ENCODE measurements around the gene CELF6.
A peak's percentile ranks its signal among the peaks of the same experiment; 100 is the strongest.
"Not testable (repeated sequence)": the region's sequence is repeated elsewhere in the genome, so short reads cannot be mapped to it uniquely, and the experiment has no call there.

CELF6 gene

DNA sequence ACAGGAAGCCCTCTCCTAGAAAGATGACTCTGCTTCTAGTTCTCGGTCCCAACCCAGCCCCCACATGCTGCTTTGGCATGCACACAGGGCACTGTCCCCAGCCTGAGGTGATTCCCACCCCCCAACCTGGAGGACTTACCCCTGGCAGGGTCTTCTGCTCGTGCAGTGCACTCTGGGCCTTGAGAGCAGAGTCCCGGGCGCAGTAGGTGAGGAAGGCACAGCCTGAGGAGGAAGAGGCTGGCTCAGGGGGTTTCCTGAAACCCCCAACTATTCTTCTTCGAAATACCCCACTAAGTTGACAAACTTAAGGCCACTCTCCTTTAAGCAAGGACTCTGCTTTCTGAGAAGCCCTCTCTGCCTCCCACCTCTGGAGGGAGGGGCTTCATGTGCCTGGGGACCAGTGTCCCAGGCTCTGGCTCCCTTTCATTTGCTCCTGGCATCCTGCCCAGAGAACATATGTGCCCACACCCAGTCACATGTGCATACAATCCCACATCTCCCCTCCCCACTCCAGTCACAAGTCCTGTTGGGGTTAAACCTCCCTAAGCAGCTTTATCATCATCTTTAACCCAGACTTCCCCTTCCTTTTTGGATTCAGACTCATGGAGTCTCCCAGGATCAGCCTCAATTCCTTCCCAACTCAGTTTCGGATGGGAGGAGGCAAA, 4.1 kb downstream of the CELF6 start:
- no peak for ATAC-seq
- no peak for DNase-seq

DNA sequence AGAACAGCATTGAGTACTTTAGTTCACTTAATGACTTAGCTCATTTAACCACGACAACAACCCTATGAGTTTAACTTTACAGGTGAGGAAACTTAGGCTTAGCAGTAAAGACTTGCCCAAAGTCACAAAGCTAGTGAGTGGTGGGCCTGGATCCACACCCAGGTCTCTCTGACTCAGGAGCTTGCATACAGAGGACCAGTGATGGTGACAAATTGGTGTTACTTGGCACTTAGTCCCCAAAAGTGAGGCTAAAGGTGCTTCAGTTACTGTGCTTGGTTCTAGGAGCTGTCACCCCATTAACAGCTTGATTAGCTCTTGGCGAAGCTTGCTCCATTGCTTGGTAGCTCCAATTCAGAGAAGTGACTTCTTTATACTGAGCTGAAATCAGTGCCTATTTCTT, 6.1 kb downstream of the CELF6 start:
- ATAC-seq (no peak), DNase-seq (no peak)

DNA sequence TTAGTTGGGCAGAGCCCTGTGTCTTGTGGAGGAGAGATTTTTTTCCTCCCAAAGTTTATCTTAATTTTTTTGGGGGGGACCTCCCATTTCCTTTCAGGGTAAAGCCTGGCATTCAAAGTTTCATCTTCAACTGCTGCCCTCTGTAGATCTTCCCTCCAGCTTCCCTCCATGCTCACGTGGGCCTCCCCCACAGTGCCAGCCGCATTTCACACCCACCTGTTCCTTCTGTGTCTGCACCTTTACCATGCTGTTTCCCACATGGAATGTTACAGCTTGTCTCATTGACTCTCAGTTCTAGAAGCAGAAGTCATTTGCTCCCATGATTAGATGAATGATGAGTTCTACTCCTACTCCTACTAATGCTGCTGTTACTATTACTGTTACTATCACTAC, 6.5 kb downstream of the CELF6 start:
- no peak for DNase-seq
- ATAC-seq: no peak

DNA sequence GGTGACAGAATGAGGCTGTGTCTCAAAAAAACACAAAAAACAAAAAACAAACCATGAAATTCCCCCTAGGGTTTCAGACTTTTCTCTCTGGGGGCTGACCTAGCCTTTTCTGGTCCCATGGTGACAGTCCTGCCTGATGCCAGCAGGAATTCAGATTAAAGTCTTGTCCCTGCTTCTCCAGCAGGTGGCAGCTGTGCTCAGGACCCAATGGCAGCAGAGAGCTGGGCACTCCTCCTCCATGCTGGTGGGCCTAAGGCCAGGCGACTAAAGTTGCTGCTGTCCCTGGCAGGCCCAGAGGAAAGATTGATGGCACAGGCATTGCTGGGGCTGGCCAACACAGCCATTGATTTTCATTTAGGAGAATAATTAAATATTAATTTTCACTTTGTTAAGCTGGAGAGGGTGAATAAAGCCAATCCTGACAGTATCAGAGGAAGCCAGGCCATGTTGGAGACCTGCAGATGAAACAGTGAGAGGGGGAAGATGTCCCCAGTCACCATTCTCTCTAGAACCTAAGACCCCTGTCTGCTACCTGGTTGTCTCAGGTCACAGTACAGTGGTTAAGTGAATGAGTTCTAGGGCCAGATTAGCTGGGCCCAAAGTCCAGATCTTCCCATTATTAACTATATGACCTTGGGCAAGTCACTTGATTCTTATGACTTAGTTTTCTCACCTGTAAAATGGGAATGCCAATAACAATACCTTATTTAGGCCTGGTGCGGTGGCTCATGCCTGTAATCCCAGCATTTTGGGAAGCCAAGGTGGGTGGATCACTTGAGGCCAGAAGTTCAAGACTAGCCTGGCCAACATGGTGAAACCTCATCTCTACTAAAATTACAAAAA, 7.1 kb downstream of the CELF6 start:
- DNase-seq (peak; percentile 69), ATAC-seq (peak; percentile 85)

DNA sequence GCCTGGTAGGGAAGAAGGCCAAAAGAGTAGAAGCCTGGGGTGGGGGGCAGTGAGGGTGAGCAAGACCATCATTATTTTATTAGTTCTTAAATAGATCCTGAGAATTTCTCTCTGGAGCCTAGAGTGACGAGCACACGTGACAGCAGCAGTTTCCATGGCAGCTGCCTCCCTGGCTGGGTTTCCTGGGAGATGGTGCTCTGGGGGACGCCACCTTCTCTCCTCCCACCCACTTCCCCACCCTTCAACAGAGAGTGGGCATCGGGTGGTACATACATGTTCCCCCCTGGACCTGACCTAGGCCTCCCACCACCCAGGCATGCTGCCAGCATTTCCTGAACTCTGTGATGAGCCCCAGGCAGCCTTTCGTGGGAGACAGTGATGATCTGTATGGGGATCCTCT, 12.9 kb downstream of the CELF6 start:
- ATAC-seq: no peak

DNA sequence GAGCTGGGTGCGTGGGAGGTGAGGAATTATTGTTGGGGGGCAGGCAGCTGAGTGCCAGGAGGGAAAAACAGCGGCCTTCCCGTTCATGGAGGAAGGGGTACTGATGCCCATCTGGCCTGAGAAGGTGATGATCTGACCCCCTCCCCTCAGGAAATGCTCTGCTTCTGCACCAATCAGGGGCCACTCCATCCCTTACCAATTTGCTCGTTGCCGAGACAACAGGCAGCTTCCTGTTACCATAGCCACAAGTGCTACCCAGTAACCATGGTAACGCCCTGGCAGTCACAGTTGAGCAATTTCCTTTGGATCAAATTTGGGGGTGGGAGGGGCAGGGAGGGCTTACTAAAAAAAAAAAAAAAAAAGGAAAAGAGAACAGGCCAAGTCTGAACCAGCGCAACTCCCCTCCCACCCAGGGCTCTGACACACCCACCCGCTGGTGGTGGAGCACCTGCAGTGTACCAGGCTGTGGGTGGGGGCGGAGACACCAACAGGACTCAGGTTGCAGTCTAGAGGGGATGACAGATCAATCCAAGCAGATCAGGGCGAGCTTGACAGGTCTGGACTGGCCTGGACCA, 13.7 kb downstream of the CELF6 start:
- DNase-seq: peak; percentile 27
- peak; percentile 55 for ATAC-seq

More for the DNA sequence above, 12.9 kb downstream of the CELF6 start:
- DNase-seq: no peak

DNA sequence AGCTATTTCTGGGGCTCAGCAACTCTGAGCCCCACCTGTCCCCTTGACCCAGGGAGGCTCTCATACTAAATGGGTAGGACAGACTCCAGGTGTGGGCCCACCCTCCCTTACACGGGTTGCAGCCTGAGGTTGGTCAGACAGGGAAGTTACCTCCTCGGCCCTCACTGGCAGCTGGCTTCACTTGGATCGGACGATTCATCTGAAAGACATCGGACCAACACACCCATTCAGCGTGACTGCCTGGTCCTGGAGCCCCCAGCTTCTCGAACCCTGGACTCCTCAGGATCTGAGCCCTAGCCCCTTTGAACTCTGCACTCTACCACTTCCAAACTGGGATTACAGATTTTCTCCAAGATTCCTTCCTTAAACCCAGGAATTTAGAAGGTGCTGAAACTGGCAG, 15.4 kb downstream of the CELF6 start:
- ATAC-seq (no peak), DNase-seq (no peak)

DNA sequence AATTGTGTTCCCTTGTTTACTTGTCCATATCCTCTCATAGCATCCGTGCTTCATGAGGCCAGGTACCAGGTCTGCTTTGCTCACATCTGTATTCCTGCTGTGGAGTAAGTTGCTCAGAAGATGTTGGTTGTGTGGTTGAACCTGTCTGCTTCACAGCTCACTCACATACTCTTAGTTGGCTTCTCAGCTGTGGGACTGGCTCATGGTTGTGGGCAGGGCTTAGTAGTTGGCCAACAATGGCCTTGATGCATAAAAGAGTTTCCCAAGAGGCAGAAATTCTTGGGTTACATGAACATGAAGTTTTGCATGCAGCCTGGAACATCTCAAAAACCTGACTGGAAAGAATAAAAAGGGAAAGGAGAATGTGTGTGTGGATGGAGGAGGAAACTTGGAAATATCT, 17.0 kb downstream of the CELF6 start:
- no peak for DNase-seq
- no peak for ATAC-seq

DNA sequence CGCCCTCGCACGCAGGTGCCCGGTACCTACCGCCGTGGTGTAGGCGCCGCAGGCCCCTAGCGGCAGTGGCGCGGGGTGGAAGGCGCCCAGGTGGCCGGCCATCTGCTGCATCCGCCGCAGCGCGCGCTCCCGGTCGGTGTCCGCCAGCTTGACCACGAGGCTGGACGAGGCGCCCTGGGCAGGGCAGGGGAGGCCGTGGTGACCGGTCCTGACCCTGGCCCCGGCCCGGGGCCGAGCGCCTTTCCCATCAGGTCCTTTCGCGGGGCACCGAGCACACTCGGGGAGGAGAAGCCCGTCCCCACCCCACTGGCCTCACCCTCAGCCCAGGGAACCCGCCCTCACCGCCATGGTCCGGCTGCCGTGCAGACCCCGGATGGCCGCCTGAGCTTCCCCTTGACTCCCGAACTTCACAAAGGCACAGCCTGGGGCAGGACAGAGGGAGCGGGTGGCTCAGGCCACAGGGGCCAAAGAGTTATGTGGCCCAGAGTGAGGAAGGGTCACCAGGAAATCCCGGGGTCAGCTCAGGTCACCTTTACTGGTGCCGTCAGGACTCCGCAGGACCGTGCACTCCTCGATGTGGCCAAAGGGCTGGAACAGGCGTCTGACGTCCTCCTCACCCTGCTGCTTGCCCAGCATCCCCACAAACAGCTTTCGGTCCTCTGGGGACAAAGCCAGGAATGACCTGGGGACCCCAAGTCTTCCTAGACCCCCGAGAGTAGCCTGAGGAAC, 30.2 kb downstream of the CELF6 start:
- ATAC-seq (no peak), DNase-seq (no peak)

DNA sequence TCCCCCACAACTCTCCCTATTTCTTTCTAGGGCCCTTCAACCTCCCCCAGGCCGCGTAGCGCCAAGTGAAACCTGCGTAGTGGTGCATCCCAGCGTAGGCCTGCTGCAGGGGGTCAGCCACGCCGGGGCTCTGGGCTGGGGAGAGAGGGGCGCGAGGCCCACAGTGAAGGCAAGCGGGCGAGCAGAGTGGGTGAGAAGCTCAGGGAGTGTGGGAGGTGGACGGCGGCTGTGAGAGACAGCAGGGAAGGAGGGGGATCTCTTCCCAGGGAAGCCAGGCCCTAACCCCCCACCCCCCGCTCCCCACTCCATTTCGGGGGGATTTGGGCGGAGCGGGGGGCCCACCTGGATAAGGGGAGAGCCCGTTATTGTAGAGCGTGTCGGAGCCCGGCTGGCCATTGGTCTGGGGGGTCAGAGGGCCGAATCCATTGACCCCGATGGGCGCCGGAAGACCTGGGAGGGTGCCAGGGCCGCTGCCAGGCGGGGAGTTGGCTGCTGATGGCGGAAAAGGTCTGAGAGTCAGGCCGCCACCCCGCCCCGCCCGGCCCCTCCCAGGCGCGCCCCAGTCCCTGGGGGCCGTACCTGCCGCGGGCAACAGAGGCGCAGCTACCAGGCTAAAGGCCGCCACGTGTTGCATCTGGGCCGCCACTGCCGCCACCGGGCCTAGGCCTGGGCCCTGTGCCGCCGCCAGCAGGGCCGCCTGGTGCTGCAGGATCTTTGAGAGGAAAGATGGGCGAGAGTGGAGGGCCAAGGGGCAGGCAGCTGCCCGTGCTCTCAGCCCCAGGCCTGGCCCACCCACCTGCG, 31.0 kb downstream of the CELF6 start:
- DNase-seq (no peak), ATAC-seq (no peak)

DNA sequence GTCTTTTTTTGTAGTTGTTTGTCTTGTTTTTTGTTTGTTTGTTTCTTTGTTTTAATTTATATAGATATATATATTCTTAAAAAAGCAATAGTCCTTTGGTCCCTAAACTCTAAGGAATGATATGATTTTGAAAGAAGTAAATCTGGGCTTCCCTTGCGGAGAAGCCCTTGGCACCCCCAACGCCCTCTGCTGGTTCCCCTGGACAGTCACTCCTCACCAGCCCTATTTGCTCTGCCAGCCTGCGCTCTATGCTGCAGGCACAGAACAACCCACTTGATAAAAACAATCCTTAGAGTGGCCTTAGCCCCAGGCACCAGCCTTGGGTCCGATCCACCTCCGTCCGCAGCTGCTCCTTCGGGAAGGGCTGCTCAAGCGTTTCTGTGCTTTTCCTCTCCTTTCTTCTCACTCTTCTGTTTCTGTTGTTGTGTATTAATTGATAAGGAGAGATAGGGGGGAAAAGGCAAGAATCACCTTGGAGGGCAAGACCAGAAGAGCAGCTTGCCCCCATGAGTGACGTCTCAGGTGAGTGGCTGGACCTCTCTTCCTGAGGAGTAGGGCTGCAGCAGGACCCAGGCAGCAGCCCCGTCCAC, 33.9 kb downstream of the CELF6 start:
- ATAC-seq: no peak
- DNase-seq: peak; percentile 57

DNA sequence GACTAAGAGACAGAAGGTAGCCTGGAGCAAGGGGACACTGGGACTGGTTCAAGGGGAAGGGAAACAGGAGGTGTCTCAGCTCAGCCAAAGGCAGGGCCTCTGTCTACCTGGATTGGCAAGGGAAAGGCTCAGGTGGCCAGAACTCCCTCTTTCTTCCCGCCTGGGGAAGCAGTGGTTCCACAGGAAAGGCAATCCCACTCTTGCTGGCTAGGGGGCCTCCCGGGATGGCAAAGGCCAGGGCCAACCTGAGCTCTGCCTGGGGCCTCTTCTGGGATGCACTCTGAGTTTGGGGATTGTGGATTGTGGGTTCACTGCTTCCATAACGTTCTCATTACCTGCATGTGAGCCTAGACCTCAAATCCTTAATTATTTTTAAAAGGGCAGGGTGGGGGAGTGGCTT, 34.6 kb downstream of the CELF6 start:
- DNase-seq (no peak), ATAC-seq (no peak)

DNA sequence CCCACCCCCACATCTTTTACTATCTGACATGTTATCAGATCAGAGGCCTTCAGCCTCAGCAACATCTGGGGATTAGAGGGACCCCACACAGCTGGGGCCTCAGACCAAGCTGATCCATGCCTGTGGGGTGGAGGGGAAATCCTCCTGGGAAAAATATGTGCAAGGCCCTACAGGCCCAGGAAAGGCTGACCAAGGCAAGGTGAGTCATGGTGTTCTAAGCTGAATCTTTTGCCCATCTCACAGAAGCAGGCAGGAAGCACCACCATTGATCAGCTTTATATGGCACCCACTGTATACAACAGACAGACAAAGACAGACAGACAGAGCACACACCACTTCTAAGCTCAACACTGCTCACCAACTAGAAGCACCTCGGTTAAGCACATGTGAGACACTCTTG, 35.2 kb downstream of the CELF6 start:
- DNase-seq (no peak), ATAC-seq (no peak)

DNA sequence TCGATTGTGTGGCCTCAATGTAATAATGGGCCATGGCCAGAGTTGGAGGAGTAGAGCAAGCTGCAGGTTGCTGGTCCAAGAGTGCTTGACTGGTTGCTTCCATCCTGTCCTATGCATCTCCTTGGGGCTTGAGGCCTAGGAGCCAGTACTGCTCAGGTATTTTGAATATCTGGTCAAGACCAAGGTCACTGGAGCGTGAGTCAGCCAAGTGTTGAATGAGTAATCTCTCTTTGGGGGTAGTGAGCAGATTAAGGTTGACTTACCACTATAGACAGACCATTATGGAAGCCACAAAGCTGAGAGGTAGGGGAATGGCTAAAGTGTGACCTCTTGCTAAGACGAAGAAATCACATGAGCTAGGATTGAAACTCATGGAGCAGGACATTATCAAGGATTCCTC, 38.2 kb downstream of the CELF6 start:
- no peak for ATAC-seq
- DNase-seq: no peak

DNA sequence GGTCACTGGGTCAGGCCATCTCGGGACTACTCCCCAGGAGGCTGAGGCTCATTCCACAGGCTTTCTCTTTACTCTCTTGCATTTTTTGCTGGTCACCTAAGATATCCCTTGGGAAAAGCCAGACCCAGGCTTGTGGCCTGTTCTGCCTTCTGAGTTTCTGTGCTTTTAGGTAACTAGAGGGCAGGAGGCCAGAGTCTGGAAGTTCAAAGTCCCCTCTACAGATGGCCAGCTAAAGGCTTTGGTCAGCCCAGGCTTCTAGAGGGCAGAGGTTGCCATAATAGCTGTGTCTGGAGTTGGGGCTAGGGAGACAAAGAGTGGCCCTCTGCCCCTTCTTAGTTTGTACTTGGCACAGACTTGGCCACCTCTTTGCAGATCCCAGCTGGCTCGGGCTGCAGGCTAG, 39.2 kb downstream of the CELF6 start:
- DNase-seq: no peak
- ATAC-seq: no peak

DNA sequence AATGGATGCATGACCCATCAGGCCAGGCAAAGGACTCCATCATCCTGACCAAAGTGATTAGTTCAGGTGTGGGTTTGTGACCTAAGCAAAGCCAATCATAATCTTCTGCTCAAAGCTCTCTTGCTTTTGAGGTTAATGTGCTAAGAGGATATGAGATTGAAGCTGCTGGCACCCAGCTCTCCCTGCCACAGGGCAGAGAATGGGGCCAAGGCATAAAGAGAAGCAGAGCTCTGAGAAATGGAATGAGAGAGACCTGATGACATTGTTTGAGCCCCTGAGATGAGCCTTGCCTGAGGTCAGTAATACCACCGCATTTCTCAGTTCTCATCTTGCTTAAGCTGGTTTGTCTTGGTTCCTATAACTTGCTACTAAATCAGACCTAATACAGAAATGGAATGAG, 41.2 kb downstream of the CELF6 start:
- DNase-seq: no peak
- ATAC-seq: no peak

DNA sequence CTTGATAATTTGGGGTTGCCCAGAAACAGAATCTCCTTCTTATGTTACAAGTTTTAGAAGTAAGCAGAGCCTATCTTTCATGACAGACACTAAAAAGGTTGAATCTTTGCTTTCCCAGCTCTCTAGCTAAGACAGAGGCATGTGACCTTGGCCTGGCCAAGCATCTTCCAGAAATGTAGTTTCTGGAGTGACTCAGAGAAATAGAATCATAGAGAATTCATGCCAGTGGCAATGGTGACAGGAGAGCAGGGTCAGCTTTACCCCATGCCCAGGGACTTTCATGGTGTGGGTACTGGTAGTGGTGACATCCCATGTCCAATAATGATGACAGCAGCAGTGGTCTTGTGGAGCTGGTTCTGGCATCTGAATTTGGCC, 43.6 kb downstream of the CELF6 start:
- no peak for DNase-seq
- ATAC-seq: no peak

DNA sequence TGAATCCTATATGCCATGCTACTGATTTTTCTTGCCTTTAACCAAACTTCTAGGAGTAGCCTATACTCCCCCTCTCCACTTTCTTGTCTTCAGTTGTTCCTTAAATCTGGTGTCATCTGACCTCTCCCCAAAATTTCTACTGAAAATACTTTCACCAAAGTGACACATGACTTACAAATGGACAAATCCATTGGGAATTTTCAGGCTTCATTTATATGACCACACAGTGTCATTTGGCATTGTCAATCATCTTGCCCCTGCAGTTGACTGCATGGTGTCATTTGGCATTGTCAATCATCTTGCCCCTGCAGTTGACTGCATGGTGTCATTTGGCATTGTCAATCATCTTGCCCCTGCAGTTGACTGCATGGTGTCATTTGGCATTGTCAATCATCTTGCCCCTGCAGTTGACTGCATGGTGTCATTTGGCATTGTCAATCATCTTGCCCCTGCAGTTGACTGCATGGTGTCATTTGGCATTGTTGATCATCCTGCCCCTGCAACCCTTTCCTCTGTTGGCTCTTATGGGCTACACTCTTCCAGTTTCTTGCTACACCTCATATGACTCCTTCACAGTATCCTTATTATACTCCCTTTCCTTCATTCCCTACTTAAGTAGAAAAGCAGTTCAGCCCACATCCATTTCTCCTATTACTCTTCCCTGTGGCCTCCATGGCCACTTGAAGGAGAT, 44.2 kb downstream of the CELF6 start:
- not testable (repeated sequence) for DNase-seq, ATAC-seq

DNA sequence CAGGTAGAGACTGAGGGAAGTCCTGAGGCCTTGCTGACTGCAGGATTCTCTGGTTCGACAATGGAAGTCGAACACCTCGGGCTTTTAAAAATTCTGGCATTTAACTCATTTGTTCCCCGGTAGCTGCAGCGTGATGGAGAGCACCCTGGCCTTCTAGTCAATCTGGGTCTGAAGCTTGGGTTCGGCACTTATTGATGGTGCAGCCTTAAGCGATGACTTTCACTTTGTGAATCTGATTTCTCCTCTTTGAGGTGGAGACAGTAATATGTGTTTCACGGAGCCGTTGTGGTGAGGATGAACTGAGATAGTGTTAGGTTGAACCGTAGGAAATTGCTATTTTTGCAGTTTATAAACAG, 47.0 kb downstream of the CELF6 start:
- DNase-seq: no peak
- ATAC-seq: no peak

DNA sequence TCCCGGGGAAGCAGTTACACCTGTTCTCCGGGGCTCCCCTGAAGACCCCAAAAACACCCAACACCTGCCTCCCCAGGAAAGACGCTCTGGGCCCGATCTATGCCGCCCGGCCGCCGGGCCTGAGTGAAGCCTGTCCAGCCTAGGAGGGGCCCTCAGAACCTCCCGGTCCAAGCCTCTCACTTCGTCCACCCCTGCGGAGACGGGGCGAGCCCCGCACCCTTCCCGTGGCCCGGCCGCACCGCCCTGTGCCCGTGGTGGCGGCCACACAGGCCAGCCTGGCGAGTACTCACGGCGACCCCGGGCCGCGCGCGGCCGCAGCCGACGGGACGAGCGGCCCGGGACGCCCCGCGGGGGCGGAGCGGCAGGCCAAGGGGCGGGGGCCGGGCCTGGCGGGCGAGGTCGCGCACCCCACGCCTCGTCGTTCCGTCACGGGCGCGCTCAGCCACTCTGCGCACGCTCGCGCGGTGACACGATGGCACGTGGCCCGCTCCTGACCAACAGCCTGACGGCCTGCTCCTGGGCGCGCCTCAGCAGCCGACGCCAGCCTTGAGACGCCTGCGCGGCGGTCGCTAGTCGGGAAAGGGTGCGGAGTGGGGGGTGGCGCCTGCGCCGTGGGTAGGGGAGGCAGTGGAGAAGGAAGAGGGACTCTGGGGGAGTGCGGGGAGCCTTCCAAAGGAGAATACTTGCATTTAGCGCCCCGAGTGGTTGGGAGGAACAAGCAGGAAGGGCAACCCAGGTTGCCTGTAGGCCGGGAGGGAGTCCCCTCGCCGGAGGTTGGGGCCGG, 47.6 kb downstream of the CELF6 start, which contains the start of gene PARP6:
Gene PARP6, minus strand, starts transcription at position 342 of the 784 bp plus-strand sequence. CDS start 5,077 bp downstream, outside the sequence.
- DNase-seq (peak; percentile 98), ATAC-seq (peak; percentile 99)
